Left renal pelvis (tissue), 4 donors: ENCODE measurements around the gene PCK2. TPM values are rescaled to one million over a fixed set of nuclear protein-coding genes. Genes with fewer than 3 reads are reported as not detected.

Experiments used
- DNase-seq, 4 donors: peaks; one replicate each; pipeline ENCODE4 v3.0.0-alpha.2; 2013; ENCODE audit warnings: low read depth in 4 of 4, low spot score in 3 of 4
- polyA plus RNA-seq, 4 donors: library from polyadenylated mRNA; unstranded; fragments of 120-200 nt; gene quantifications; one replicate each; pipeline ENCODE4 v1.2.1, GENCODE V29; 2013; ENCODE audit not compliant: insufficient read length in 4 of 4

Gene PCK2
- polyA plus RNA-seq, 4 donors, result 7.7 to 31.0 (median 24.0) TPM

GRCh38 chr14:24149302-24149969 is 55.3 kb downstream of the PCK2 start:
- no peak for DNase-seq

GRCh38 chr14:24150061-24150460 is 56.0 kb downstream of the PCK2 start:
- DNase-seq, result no peak

GRCh38 chr14:24150567-24150966 is 56.5 kb downstream of the PCK2 start:
- DNase-seq, result no peak

GRCh38 chr14:24150993-24151392 is 56.9 kb downstream of the PCK2 start:
- DNase-seq, result no peak

GRCh38 chr14:24151404-24152080 is 57.4 kb downstream of the PCK2 start:
- DNase-seq, result no peak

Other genes with a start within 250 kb of the PCK2 start
- 10 to 100 TPM; 28.3 to 50.8 (median 44.2) TPM for gene DHRS4, start 140.5 kb upstream of the PCK2 start, polyA plus RNA-seq
- gene DHRS4L2, start 105.4 kb upstream of the PCK2 start, polyA plus RNA-seq, result 10 to 100 TPM; 27.6 to 52.8 (median 31.4) TPM
- gene CARMIL3, start 42.3 kb upstream of the PCK2 start, polyA plus RNA-seq, result 1 to 10 TPM; 1.2 to 2.0 (median 1.8) TPM
- not detected for gene CPNE6, start 22.7 kb upstream of the PCK2 start, polyA plus RNA-seq
- 10 to 100 TPM; 41.2 to 90.6 (median 73.0) TPM for gene DCAF11, start 20.5 kb downstream of the PCK2 start, polyA plus RNA-seq
- 1 to 10 TPM in 3 of 4 donors, under 1 TPM in 1; 0.59 to 4.1 (median 2.1) TPM for gene NRL, start 20.6 kb downstream of the PCK2 start, polyA plus RNA-seq
- 1 to 10 TPM in 1 of 4 donors, under 1 TPM in 3; 0.55 to 1.6 (median 0.79) TPM for gene FITM1, start 36.3 kb downstream of the PCK2 start, polyA plus RNA-seq
- 100 to 1,000 TPM; 131 to 226 (median 197) TPM for gene PSME1, start 41.9 kb downstream of the PCK2 start, polyA plus RNA-seq
- 10 to 100 TPM in 3 of 4 donors, 1 to 10 TPM in 1; 9.7 to 21.4 (median 19.4) TPM for gene EMC9, start 47.3 kb downstream of the PCK2 start, polyA plus RNA-seq
- 100 to 1,000 TPM; 134 to 185 (median 166) TPM for gene PSME2, start 52.3 kb downstream of the PCK2 start, polyA plus RNA-seq
- gene RNF31, start 53.2 kb downstream of the PCK2 start, polyA plus RNA-seq, result 10 to 100 TPM; 44.8 to 59.8 (median 47.4) TPM
- gene IRF9, start 67.0 kb downstream of the PCK2 start, polyA plus RNA-seq, result 10 to 100 TPM; 46.1 to 68.1 (median 57.0) TPM
- gene REC8, start 77.8 kb downstream of the PCK2 start, polyA plus RNA-seq, result 100 to 1,000 TPM in 1 of 4 donors, 10 to 100 TPM in 3; 28.0 to 100 (median 57.9) TPM
- 10 to 100 TPM; 19.8 to 39.5 (median 31.0) TPM for gene IPO4, start 94.5 kb downstream of the PCK2 start, polyA plus RNA-seq
- 10 to 100 TPM; 32.9 to 43.7 (median 35.4) TPM for gene TM9SF1, start 101.1 kb downstream of the PCK2 start, polyA plus RNA-seq
- gene TSSK4, start 111.4 kb downstream of the PCK2 start, polyA plus RNA-seq, result 10 to 100 TPM in 1 of 4 donors, 1 to 10 TPM in 3; 4.2 to 12.0 (median 5.6) TPM
- 10 to 100 TPM; 27.8 to 58.4 (median 52.0) TPM for gene CHMP4A, start 119.2 kb downstream of the PCK2 start, polyA plus RNA-seq
- 10 to 100 TPM in 3 of 4 donors, 1 to 10 TPM in 1; 8.3 to 16.9 (median 11.3) TPM for gene MDP1, start 121.8 kb downstream of the PCK2 start, polyA plus RNA-seq
- gene NEDD8, start 138.1 kb downstream of the PCK2 start, polyA plus RNA-seq, result 100 to 1,000 TPM; 189 to 230 (median 217) TPM
- 100 to 1,000 TPM in 3 of 4 donors, 10 to 100 TPM in 1; 65.6 to 124 (median 117) TPM for gene GMPR2, start 138.6 kb downstream of the PCK2 start, polyA plus RNA-seq
- gene TINF2, start 148.3 kb downstream of the PCK2 start, polyA plus RNA-seq, result 10 to 100 TPM; 57.3 to 62.1 (median 60.1) TPM
- 1 to 10 TPM; 1.6 to 6.6 (median 2.6) TPM for gene TGM1, start 168.9 kb downstream of the PCK2 start, polyA plus RNA-seq
- 10 to 100 TPM; 19.4 to 28.6 (median 20.3) TPM for gene RABGGTA, start 177.3 kb downstream of the PCK2 start, polyA plus RNA-seq
- gene DHRS1, start 205.5 kb downstream of the PCK2 start, polyA plus RNA-seq, result 10 to 100 TPM; 27.8 to 54.8 (median 43.2) TPM
- gene NOP9, start 205.5 kb downstream of the PCK2 start, polyA plus RNA-seq, result 10 to 100 TPM; 20.0 to 27.0 (median 25.4) TPM
- 10 to 100 TPM; 20.2 to 28.4 (median 24.5) TPM for gene CIDEB, start 213.7 kb downstream of the PCK2 start, polyA plus RNA-seq
- gene LTB4R2, start 215.8 kb downstream of the PCK2 start, polyA plus RNA-seq, result 1 to 10 TPM; 1.7 to 4.4 (median 3.0) TPM
- gene LTB4R, start 217.2 kb downstream of the PCK2 start, polyA plus RNA-seq, result 1 to 10 TPM; 2.1 to 6.5 (median 4.9) TPM
- 10 to 100 TPM in 3 of 4 donors, 1 to 10 TPM in 1; 8.4 to 23.3 (median 20.0) TPM for gene ADCY4, start 240.8 kb downstream of the PCK2 start, polyA plus RNA-seq
- 1 to 10 TPM; 2.3 to 4.3 (median 3.8) TPM for gene RIPK3, start 245.7 kb downstream of the PCK2 start, polyA plus RNA-seq